HG02938 (cell line): ENCODE results near the gene FES.

Experiments
- ATAC-seq: cut with Tn5 transposase; IDR thresholded peaks from one replicate; pipeline ENCODE4 v1.9.1; 2021; ENCODE audit warnings: mild to moderate bottlenecking, moderate library complexity; ENCODE audit not compliant: unreplicated experiment

Gene FES

DNA sequence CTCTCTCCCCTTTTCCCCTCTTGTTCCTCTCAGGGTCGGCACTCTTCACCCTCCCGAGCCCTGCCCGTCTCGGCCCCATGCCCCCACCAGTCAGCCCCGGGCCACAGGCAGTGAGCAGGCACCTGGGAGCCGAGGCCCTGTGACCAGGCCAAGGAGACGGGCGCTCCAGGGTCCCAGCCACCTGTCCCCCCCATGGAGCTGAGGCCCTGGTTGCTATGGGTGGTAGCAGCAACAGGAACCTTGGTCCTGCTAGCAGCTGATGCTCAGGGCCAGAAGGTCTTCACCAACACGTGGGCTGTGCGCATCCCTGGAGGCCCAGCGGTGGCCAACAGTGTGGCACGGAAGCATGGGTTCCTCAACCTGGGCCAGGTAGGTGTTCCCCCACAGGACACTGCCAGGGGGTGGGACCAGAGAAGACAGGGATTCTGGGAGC is 8.7 kb upstream of the FES start:
- ATAC-seq: no peak

DNA sequence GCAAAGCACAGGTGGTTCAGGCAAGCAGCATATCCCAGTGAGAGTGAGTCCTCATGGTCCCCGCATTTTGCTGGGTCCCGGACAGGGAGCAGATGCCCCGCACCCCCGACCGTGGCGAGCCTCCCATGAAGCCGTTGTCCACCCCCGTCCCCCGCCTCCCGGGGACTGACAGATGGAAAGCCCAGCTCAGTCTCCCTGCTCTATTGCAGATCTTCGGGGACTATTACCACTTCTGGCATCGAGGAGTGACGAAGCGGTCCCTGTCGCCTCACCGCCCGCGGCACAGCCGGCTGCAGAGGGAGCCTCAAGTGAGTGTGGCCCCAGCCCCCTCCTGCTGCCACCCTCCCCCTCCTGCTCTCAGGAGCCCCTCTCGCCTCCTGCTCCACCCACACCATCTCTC is 8.3 kb upstream of the FES start:
- ATAC-seq: no peak

GRCh38 chr15:90876512-90877170 is 7.7 kb upstream of the FES start:
- no peak for ATAC-seq

DNA sequence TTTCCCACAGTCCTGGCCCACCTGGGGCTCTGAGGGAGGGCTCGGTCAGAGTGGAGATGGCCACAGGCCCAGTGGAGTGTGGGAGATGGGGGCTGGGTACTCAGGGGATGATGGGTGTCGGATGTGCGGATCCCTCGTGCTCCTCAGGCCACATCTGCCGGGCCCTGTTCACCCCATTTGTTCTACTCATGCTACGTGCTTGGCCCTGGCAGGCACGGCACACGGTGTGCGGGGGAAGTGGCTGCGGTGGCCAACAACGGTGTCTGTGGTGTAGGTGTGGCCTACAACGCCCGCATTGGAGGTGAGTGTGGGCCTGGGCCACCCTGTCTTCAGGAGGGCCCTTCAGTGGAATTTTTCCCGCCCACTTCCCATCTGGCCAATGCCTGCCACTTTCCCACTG is 7.0 kb upstream of the FES start:
- no peak for ATAC-seq

DNA sequence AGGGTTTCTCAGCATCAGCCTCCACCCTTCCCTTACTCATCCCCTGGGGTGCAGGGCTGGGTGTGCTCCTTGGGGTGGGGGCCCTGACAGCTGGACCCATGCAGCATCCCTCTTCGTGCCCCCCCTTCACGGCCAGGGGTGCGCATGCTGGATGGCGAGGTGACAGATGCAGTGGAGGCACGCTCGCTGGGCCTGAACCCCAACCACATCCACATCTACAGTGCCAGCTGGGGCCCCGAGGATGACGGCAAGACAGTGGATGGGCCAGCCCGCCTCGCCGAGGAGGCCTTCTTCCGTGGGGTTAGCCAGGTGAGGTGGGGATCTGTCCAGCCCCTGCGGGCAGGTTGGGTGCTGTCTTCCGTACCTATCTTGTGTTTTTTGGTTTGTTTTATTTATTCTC is 6.3 kb upstream of the FES start:
- no peak for ATAC-seq

DNA sequence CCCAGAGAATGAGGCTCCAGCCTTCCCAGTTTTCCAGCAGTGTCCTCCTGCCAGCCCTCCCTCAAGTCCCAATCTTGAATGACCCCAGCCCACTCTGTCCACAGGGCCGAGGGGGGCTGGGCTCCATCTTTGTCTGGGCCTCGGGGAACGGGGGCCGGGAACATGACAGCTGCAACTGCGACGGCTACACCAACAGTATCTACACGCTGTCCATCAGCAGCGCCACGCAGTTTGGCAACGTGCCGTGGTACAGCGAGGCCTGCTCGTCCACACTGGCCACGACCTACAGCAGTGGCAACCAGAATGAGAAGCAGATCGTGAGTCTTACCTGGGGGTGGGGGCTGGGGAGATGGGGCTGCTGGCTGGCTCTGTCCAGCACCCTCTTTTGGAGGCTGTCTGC is 5.6 kb upstream of the FES start:
- ATAC-seq: no peak

GRCh38 chr15:90879730-90880366 is 4.5 kb upstream of the FES start:
- ATAC-seq: no peak

- no peak for ATAC-seq
Measured at GRCh38 chr15:90880381-90881145, 3.7 kb upstream of the FES start.

GRCh38 chr15:90881181-90881977 is 2.9 kb upstream of the FES start:
- ATAC-seq: no peak

DNA sequence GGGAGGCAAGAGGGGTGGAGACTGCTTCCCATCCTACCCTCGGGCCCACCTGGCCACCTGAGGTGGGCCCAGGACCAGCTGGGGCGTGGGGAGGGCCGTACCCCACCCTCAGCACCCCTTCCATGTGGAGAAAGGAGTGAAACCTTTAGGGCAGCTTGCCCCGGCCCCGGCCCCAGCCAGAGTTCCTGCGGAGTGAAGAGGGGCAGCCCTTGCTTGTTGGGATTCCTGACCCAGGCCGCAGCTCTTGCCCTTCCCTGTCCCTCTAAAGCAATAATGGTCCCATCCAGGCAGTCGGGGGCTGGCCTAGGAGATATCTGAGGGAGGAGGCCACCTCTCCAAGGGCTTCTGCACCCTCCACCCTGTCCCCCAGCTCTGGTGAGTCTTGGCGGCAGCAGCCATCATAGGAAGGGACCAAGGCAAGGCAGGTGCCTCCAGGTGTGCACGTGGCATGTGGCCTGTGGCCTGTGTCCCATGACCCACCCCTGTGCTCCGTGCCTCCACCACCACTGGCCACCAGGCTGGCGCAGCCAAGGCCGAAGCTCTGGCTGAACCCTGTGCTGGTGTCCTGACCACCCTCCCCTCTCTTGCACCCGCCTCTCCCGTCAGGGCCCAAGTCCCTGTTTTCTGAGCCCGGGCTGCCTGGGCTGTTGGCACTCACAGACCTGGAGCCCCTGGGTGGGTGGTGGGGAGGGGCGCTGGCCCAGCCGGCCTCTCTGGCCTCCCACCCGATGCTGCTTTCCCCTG is 2.2 kb upstream of the FES start:
- no peak for ATAC-seq

DNA sequence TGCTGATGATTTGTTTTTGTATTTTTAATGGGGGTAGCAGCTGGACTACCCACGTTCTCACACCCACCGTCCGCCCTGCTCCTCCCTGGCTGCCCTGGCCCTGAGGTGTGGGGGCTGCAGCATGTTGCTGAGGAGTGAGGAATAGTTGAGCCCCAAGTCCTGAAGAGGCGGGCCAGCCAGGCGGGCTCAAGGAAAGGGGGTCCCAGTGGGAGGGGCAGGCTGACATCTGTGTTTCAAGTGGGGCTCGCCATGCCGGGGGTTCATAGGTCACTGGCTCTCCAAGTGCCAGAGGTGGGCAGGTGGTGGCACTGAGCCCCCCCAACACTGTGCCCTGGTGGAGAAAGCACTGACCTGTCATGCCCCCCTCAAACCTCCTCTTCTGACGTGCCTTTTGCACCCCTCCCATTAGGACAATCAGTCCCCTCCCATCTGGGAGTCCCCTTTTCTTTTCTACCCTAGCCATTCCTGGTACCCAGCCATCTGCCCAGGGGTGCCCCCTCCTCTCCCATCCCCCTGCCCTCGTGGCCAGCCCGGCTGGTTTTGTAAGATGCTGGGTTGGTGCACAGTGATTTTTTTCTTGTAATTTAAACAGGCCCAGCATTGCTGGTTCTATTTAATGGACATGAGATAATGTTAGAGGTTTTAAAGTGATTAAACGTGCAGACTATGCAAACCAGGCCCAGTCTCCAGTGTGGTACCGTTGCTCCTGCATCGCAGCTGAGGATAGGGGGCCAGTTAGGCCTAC is 1.4 kb upstream of the FES start:
- ATAC-seq: no peak

GRCh38 chr15:90883526-90883975 is 753 bp upstream of the FES start:
- no peak for ATAC-seq

DNA sequence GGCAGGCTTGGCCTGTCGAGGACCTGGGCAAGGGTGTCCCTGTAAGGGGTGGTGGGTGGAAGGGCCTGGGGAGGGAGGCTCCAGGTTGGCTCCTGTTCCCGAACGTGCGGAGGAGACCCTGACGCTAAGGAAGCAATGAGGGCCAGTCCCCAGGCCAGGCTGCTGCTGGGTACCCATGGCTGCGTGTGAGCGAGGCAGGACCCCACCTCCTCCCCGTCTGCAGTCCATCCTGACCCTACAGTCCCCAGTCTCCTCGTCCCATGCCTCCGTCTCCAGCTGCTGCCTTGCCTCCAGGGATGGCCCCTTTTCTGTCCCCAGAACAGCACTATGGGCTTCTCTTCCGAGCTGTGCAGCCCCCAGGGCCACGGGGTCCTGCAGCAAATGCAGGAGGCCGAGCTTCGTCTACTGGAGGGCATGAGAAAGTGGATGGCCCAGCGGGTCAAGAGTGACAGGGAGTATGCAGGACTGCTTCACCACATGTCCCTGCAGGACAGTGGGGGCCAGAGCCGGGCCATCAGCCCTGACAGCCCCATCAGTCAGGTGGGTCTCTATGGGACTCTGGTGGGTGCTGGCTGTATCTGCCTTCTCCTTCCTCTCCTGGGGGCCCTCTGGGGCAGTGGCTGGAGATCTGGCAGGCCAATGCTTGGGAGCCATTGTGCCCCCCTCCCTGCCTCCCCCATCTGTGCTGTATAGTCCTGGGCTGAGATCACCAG is 571 bp downstream of the FES start:
- ATAC-seq: no peak

DNA sequence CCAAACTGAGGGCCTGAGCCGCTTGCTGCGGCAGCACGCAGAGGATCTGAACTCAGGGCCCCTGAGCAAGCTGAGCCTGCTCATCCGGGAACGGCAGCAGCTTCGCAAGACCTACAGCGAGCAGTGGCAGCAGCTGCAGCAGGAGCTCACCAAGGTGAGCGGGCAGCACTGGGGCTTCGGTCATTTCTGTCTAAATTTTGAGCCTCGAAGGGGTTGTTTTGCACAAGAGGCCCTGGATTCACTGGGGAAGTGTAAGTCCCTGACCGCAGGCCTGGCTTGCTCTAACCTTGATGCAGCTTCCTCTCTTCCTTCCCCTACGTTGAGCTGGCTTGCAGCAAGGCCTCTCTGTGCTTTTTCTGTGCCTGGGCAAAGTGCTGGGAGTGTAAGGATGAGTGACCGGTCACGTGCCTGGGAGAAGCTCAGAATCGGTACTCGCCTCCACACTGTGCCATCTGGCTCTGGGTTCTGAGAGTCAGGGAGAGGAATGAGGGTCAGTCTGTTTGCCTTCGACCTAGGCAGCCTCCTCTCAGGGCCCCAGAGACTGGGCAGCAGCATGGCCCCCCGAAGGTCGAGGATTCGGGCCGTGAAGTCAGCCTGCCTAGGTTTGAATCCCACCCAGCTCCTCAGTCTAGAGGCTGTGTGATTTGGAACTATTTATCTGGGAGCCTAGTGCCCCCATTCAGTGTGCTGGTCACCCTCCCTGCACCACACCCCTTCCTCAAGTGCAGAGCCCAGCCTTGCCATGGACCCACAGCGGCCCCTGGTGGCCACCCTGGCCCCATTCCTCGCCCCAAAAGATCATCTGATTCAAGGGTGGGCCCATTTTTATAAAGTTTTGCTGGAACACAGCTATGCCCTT is 1.4 kb downstream of the FES start:
- ATAC-seq: no peak

DNA sequence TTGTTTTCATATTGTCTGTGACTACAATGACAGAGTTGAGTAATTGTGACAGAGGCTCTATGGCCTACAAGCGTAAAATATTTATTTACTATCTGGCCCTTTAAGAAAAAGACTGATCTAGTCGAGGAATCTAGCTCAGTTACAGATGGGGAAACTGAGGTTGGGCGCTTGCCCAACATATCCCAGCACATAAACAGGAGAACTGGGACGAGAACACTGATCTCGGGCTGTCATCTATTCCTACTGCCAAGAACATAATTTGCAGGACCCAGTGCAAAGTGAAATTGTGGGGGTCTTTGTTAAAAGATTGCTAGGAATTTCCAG is 1.9 kb downstream of the FES start:
- ATAC-seq: no peak

GRCh38 chr15:90887037-90887481 is 2.8 kb downstream of the FES start:
- ATAC-seq: no peak

GRCh38 chr15:90889313-90889730 is 5.0 kb downstream of the FES start:
- no peak for ATAC-seq

DNA sequence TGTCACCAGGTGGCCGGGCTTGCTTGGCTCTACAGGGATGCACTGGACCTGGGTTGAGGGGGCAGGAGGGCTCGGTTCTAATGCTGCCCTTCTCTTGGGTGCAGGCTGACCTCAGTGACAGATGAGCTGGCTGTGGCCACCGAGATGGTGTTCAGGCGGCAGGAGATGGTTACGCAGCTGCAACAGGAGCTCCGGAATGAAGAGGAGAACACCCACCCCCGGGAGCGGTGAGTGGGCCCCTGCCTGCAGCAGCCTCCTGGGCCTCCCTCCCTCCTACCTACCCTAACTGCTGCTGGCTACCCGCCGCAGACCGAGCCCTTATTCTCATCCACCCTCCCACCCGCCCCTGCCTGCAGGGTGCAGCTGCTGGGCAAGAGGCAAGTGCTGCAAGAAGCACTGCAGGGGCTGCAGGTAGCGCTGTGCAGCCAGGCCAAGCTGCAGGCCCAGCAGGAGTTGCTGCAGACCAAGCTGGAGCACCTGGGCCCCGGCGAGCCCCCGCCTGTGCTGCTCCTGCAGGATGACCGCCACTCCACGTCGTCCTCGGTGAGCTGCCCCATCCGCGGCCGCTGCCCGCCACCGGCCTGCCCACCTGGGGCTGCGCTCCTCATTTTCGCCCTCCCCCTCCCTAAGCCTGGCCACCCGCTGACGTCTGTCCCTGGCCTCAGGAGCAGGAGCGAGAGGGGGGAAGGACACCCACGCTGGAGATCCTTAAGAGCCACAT is 5.6 kb downstream of the FES start:
- no peak for ATAC-seq
